T-helper 1 cell treated with Interleukin-12 subunit alpha and Interleukin-12 subunit beta and Interleukin-4 antibody, amounts not matched to agents 30 μg/mL and 1 μg/mL, for 36 hours (primary cell): ENCODE data around the gene TMEM255B.

Source experiments
- H3K27ac Mint-ChIP-seq: one replicate; pipeline ENCODE4 v1.8.0; 2021; ENCODE audit warnings: mild to moderate bottlenecking, mixed read lengths
- H3K27me3 Mint-ChIP-seq: one replicate; pipeline ENCODE4 v1.8.0; 2021; ENCODE audit warnings: low read depth, mixed read lengths
- H3K36me3 Mint-ChIP-seq: one replicate; pipeline ENCODE4 v1.8.0; 2021; ENCODE audit warnings: low read depth, mixed read lengths
- H3K4me1 Mint-ChIP-seq: one replicate; pipeline ENCODE4 v1.8.0; 2021; ENCODE audit warnings: low read depth, mixed read lengths
- H3K4me3 Mint-ChIP-seq: one replicate; pipeline ENCODE4 v1.8.0; 2021; ENCODE audit warnings: mild to moderate bottlenecking, moderate library complexity, mixed read lengths
- H3K9me3 Mint-ChIP-seq: one replicate; pipeline ENCODE4 v1.8.0; 2021; ENCODE audit warnings: mixed read lengths

TMEM255B gene

DNA sequence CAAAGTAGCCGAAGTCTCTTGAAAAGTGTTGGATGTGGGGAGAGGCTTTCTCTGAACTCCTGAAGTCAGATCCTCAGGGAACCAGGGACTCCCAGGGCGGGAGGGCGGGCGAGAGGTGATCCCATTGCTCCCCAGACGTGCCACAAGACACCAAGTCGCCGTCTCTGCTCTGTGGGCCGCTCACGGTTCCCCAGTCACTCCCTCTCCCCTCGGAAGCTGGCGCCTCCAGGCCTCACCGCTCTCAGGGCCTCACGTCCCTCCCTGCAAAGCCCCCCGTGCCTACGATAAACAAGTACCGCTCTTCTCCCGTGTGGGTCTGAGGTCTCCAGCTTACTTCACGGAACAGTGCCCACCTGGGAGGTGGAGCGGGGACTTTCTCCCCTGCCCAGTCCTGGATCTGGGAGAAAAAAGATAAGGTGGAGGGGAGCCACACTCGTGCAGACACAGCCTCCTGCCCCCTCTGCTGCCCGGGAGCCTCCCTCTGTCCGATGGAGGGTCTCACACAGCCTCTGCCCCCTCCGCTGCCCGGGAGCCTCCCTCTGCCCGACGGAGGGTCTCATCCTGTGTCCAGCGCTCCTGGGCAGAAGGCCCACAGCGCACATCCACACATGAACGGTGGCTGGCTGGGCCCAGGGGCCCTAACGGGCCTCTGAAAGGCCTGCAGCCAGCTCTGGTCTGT, 54.2 kb downstream of the TMEM255B start:
- Mint-ChIP-seq H3K4me1 (peaks cover 16% of the 10 kb centered on the region), H3K9me3 (peaks cover 11% of the 10 kb centered on the region), H3K27me3 (no peaks in the 10 kb centered on the region)

DNA sequence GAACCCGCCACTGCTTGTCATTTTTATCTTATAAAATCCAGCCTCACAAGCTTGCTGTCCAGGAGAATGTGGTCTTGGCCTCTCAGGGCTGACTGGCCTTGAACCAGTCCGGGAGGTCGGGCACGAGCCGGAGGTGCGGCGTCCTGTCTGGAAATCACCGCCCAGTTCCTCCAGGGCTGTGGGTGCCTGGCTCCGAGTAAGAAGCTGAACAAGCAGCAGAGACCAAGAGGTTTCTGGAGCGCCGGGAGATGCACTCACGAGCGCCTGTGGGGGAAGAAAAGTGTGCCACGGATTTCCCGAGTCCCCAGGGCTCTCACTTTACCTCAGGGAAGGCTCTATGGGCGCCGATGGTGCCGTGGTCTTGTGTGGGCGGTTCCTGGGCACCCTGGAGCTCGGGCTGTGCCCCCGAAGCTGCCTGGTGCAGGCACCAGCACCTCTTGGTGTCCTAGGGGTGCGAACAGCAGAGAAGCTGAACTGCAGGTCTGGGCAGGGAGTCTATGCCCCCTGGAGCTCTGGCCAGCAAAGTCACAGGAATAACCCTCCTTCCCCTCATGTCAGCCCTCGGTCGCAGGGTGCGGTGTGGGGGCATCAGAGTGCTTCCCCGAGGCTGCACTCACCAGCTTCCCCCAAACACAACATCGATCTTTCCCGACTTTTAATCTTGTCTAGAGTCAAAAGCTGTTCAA, 54.9 kb downstream of the TMEM255B start:
- peaks cover 16% of the 10 kb centered on the region for H3K4me1 Mint-ChIP-seq
- H3K36me3 Mint-ChIP-seq = peaks cover 13% of the 10 kb centered on the region
- no peak overlapping the region for H3K4me3 Mint-ChIP-seq
- no peaks in the 10 kb centered on the region for H3K27me3 Mint-ChIP-seq
- no peak overlapping the region for H3K27ac Mint-ChIP-seq
- H3K9me3 Mint-ChIP-seq = peaks cover 5% of the 10 kb centered on the region

More for the DNA sequence above, 54.2 kb downstream of the TMEM255B start:
- Mint-ChIP-seq H3K36me3 (peaks cover 13% of the 10 kb centered on the region), H3K27ac (no peak overlapping the region), H3K4me3 (no peak overlapping the region)

DNA sequence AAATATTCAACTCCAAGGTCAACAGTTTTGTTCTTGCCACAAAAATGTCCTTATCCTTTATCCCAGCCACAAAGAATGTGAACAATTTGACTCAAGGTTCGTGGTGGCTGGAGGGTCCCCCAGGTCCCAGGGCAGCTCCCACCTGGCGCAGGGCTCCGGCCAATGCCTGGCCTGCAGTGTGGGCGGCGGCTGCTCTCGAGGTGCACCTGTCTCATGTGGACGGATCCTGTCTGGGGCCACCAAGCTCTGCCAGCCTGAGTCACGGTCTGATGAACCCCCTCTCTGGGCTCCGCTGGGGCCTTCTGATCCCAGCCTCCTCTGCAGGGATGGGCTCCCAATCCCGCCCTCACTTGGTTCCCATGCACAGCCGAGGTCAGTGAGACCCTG, 55.4 kb downstream of the TMEM255B start:
- Mint-ChIP-seq H3K4me1 (peaks cover 16% of the 10 kb centered on the region), H3K36me3 (peaks cover 13% of the 10 kb centered on the region), H3K27me3 (no peaks in the 10 kb centered on the region), H3K27ac (no peak overlapping the region), H3K9me3 (peaks cover 5% of the 10 kb centered on the region), H3K4me3 (no peak overlapping the region)

DNA sequence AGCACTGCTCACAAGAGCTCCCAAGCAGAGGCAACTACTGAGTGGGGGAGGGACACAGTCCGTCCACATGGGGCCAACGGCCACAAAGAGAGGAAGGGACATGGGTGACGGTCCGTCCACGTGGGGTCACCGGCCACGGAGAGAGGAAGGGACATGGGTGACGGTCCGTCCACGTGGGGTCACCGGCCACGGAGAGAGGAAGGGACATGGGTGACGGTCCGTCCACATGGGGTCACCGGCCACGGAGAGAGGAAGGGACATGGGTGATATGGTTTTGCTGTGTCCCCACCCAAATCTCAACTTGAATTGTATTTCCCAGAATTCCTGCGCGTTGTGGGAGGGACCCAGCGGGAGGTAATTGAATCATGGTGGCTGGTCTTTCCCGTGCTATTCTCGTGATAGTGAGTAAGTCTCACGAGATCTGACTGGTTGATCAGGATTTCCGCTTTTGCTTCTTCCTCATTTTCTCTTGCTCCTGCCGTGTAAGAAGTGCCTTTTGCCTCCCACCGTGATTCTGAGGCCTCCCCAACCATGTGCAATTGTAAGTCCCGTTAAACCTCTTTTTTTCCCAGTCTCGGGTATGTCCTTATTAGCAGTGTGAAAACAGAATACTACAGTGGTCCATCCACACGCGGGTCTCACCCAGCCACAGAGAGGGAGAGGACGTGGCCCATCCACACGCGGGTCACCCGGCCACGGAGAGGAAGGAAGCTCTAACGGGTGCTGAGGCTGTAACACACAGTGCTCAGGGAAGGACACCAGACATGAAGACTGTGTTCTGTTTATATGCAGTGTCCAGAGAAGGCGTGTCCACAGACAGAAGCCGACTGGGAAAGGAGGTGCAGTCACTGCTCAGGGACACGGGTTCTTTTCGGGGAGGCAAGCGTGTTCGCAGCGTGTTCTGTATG, 56.4 kb downstream of the TMEM255B start:
- H3K4me3 Mint-ChIP-seq = peak overlapping the region; percentile 95
- peaks cover 16% of the 10 kb centered on the region for H3K4me1 Mint-ChIP-seq
- peak overlapping the region; percentile 84 for H3K27ac Mint-ChIP-seq
- H3K9me3 Mint-ChIP-seq = peaks cover 1% of the 10 kb centered on the region
- H3K27me3 Mint-ChIP-seq = no peaks in the 10 kb centered on the region
- peaks cover 13% of the 10 kb centered on the region for H3K36me3 Mint-ChIP-seq

DNA sequence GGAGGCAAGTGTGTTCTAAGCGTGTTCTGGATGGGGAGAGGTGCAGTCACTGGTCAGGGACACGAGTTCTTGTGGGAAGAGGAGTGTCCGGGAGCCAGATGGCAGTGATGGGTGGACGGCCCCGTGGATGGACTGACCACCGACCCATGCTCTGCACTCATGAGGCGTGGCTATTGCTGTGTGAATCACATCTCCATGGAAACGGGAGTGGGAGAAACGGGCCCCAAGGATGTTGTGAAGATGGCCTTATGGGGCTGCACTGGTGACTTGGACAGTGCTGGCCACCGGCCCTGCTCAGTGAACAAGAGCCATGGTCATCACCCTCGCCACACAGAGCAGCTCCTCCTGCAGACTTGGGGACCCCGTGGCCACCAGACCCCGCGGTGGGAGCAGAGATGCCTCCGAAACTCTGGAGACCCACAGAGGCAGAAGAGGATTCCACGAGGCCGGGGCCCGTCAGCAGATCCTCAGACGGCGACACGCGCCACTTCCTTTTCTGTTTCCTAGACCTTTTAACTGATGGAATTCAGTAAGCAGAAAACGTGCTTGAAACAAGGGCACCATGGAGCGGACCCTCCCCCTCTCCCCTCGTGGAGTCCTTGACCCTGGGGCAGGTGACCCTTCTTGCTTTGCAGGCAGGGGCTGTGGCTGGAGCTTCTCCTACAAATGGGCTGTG, 57.4 kb downstream of the TMEM255B start:
- no peaks in the 10 kb centered on the region for H3K27me3 Mint-ChIP-seq
- no peaks in the 10 kb centered on the region for H3K9me3 Mint-ChIP-seq

DNA sequence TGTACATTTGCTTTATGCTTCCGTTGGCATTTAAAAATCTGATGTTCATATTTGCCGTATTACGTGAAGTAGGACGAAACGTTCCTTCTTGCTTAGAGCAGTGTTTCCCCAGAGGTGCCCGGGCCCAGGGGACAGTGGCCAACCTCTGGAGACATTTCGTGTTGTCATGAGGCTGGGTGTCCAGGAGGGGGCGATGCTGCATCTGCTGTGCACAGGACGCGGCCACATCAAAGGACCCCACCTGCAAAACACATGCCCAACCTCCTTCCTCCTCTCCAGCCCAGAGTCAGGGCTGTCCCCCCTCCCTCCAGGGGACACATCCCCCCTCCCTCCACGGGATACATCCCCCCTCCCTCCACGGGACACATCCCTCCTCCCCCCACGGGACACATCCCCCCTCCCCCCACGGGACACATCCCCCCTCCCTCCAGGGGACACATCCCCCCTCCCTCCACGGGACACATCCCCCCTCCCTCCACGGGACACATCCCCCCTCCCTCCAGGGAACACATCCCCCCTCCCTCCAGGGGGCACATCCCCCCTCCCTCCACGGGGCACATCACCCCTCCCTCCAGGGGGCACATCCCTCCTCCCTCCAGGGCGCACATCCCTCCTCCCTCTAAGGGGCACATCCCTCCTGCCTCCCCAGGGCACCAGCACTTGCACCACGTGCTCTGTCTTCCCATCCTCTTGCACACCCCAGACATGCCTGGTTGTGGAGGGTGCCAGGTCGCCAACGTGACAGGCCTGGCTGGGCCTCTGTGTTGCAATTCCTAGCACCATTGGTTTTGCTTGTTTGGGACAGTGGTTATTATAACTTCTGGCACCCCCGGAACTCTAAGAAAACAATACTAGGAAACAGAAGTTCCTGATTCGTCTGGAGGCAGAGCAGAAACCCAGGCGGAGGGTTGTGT, 58.2 kb downstream of the TMEM255B start:
- Mint-ChIP-seq H3K27ac (peak overlapping the region; percentile 80), H3K4me1 (peaks cover 16% of the 10 kb centered on the region), H3K4me3 (peak overlapping the region; percentile 95), H3K27me3 (no peaks in the 10 kb centered on the region), H3K9me3 (no peaks in the 10 kb centered on the region), H3K36me3 (peaks cover 13% of the 10 kb centered on the region)

More for the DNA sequence above, 57.4 kb downstream of the TMEM255B start:
- H3K4me1 Mint-ChIP-seq = peaks cover 16% of the 10 kb centered on the region
- peaks cover 13% of the 10 kb centered on the region for H3K36me3 Mint-ChIP-seq
- peak overlapping the region; percentile 95 for H3K4me3 Mint-ChIP-seq
- peak overlapping the region; percentile 84 for H3K27ac Mint-ChIP-seq

DNA sequence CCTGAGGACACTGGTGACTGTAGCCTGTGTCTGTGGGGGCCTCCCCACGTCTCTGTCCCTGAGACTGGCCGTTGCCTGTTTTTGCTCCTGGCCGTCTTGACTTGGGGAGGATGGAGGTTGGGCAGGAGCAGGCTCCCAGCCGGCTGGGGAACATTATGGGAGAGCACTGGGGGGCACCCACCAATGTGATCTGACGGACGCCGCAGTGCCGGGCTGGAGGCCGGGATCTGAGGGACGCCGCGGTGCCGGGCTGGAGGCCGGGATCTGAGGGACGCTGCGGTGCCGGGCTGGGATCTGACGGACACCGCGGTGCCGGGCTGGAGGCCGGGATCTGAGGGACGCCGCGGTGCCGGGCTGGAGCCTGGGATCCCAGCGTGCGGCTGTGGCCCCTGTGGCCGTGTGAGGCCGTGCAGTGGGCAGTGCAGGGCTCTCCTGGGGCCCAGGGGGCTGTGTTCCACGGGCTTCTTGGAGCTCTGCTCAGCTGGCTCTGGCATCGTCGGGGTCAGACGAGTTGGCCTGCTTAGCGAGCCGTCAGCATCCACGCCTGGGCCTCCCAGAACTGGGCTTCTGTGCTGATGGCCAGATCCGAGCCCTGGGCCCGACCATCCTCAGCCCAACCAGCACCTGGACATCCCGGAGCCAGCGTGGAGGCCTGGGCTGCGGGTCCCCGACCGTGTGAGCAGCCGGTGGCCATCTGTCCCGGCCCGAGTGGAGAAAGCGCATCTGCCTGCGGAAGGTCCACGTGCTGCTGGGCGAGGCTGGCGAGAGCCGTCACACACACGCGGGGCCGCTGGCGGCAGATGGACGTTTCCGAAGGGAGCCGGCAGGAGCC, 59.0 kb downstream of the TMEM255B start:
- H3K9me3 Mint-ChIP-seq = no peaks in the 10 kb centered on the region
- no peak overlapping the region for H3K27ac Mint-ChIP-seq
- H3K36me3 Mint-ChIP-seq = peaks cover 13% of the 10 kb centered on the region
- H3K27me3 Mint-ChIP-seq = no peaks in the 10 kb centered on the region
- H3K4me3 Mint-ChIP-seq = no peak overlapping the region
- peaks cover 16% of the 10 kb centered on the region for H3K4me1 Mint-ChIP-seq

DNA sequence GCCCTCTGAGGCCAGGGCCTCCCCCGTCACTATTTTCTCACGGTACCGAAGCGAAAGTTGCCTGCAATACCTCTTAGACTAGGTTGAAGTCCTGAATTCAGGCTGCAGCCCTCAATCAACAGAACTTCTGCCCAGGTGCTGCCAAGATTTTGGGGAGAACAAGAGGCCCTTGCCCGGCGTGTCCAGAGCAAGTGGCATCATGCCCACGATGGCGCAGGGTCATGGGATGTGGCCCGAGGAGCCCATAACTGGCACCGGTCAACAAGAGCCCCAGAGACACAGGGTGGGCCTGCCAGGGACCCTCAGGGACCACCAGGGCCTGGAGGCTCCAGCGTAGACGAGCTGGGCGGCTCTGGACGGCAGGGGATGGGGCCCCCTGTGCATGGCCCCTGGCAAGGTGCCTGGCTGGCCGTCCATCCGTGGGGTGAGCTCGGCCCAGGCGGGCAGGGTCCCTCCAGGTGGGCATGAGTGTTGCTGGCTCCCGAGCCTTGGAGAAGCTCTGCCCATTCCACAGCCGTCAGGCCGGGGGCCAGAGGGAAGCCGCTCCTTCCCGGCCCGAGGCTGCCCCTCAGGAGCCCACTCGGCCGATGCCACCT, 59.8 kb downstream of the TMEM255B start:
- peaks cover 16% of the 10 kb centered on the region for H3K4me1 Mint-ChIP-seq
- no peaks in the 10 kb centered on the region for H3K9me3 Mint-ChIP-seq
- no peaks in the 10 kb centered on the region for H3K27me3 Mint-ChIP-seq
- H3K4me3 Mint-ChIP-seq = no peak overlapping the region
- peaks cover 13% of the 10 kb centered on the region for H3K36me3 Mint-ChIP-seq
- no peak overlapping the region for H3K27ac Mint-ChIP-seq

DNA sequence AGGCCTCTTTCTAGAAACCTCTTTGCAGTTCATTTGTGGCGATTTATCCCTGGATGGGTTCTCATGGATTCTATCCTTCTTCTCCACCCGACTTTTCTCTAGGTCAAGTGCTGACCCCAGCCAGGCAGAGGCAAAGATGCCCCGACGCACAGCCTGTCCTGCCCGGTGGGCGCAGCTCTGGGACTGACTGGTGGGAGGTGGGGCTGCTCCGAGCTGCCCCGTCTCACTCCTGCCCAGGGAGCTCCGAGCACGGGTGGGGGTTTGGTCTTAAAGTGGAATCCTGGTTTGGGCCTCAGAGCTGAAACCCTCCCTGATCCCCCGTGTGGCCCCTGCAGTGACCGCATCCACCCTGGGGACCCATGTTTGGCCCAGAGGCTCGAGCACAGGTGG, 60.3 kb downstream of the TMEM255B start:
- Mint-ChIP-seq H3K36me3 (peaks cover 13% of the 10 kb centered on the region), H3K4me1 (peaks cover 16% of the 10 kb centered on the region), H3K4me3 (no peak overlapping the region), H3K27me3 (no peaks in the 10 kb centered on the region), H3K9me3 (no peaks in the 10 kb centered on the region), H3K27ac (no peak overlapping the region)

DNA sequence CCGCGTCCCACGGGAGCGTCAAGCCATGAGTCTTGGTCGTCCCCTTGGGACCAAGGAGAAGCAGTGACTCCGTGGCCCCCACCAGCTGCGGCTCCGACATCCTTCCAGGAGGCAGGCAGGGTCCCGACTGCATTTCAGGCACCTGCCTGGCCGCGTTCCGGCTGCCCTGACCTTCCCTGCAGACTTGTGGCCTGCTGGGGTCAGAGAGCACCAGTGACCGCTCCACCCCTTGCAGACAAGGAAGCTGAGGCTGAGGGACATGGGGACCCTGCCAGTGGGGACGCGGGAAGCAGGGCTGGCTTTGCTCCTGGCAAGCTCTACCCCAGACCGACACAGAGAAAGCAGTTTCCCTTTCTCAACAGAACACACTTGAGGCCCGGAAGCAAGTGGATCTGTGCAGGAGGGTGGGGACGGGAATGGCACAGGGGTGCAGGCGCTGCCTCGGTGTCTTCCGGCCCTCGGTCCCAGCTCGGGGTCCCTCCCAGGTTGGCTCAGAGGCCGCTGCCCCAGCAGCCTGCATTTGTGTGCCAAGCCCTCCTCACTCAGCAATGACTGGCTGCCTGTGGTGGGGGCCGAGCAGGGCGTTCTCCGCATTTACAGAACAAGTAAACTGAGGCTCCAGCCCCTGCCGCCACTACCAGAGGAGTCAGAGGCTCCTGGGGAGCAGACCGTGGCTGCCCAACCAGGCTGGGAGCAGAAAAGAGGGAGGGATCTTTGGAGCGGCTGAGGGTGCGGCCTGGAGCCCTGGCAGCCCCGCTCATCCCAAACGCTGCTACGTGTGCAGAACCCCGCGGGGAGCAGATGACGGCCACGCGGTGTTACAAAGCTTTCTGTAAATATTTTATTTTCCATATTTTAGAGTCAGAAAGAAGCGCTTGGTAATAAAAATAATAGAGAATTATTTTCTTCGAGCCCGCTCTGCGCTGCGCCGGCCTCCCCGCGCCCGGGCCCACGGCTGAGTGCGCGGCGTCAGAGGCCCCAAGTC, 61.0 kb downstream of the TMEM255B start:
- Mint-ChIP-seq H3K27ac (no peak overlapping the region), H3K36me3 (peaks cover 13% of the 10 kb centered on the region), H3K9me3 (no peaks in the 10 kb centered on the region), H3K27me3 (no peaks in the 10 kb centered on the region), H3K4me1 (peaks cover 16% of the 10 kb centered on the region), H3K4me3 (no peak overlapping the region)

DNA sequence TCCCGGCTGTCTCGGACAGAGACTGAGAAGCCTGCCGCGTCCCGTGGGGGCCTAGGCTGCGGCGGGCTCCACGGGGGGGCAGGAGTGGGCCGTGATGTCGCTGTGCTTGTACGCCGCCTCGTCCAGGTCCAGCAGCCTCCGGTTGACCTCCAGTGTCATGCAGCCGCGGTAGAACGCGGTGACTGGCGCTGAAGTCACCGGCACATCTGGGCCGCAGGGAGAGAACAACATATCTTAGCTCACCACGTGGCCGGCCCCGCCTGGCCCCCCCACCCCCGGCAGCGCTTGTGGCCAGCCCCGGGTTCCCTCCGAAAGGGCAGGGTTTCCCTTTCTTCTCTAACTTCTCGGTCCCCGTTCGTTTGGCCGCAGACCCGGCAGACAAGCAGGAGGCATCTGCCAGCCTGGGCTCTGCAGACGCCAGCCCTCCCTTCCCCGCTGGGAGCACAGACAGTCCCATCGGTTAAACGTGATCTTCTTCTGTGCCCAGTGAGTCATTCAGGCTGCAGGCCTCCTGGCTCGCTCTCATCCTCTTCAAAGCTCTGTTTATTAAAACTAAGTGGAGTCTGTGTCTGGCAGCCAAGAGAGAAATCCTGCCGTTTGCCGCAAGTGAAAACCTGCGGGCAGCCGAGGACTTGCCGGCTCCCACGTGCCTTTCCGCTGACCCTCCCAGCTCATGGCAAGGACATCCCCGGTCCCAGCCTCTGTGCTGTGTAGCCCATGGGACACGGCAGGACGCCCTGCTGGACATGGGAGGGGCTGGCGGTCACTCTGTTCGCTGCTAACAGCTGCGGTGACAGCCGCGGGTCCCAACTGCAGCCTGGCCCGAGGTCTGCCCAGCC, 62.0 kb downstream of the TMEM255B start:
- Mint-ChIP-seq H3K27ac (no peak overlapping the region), H3K4me3 (no peak overlapping the region), H3K4me1 (peaks cover 9% of the 10 kb centered on the region), H3K9me3 (no peaks in the 10 kb centered on the region), H3K27me3 (no peaks in the 10 kb centered on the region), H3K36me3 (peaks cover 6% of the 10 kb centered on the region)
